CD4-positive, alpha-beta T cell treated with Interleukin-12 subunit alpha and Interleukin-12 subunit beta, for 1 hour (primary cell): ENCODE data around the gene ACLY.
"Not testable (repeated sequence)": the region's sequence is repeated elsewhere in the genome, so short reads cannot be mapped to it uniquely, and the experiment has no call there.

ENCODE experiments used
- DNase-seq: peaks from one replicate; pipeline ENCODE4 v3.0.0-alpha.2; 2020

The ACLY gene

GRCh38 chr17:41939044-41939692 is 20.4 kb upstream of the ACLY start:
- DNase-seq, result no peak

GRCh38 chr17:41937970-41938954 is 19.5 kb upstream of the ACLY start:
- DNase-seq, result no peak

GRCh38 chr17:41935641-41936040 is 16.9 kb upstream of the ACLY start:
- DNase-seq, result no peak

- no peak for DNase-seq
Observed at GRCh38 chr17:41932816-41933389, 14.2 kb upstream of the ACLY start.

GRCh38 chr17:41931715-41932114 is 13.0 kb upstream of the ACLY start:
- DNase-seq, result not testable (repeated sequence)

- not testable (repeated sequence) for DNase-seq
Observed at GRCh38 chr17:41930833-41931156, 12.0 kb upstream of the ACLY start.

GRCh38 chr17:41930009-41930832 is 11.5 kb upstream of the ACLY start, which contains the start of gene ODAD4:
ODAD4 (plus strand) TSS chr17:41930617; CDS start chr17:41930724, 107 bp downstream.
- DNase-seq, result peak; percentile 96

GRCh38 chr17:41928693-41929251 is 10.0 kb upstream of the ACLY start:
- no peak for DNase-seq

GRCh38 chr17:41925991-41926590 is 7.3 kb upstream of the ACLY start:
- no peak for DNase-seq

- DNase-seq, result no peak
Observed at GRCh38 chr17:41920580-41920955, 1.8 kb upstream of the ACLY start.

- no peak for DNase-seq
Observed at GRCh38 chr17:41919840-41920579, 1.3 kb upstream of the ACLY start.

GRCh38 chr17:41919165-41919817 is 540 bp upstream of the ACLY start:
- no peak for DNase-seq

GRCh38 chr17:41917679-41918313 is 955 bp downstream of the ACLY start:
- DNase-seq, result peak; percentile 27

- no peak for DNase-seq
Observed at GRCh38 chr17:41917192-41917591, 1.6 kb downstream of the ACLY start.

GRCh38 chr17:41915566-41915965 is 3.2 kb downstream of the ACLY start:
- no peak for DNase-seq

GRCh38 chr17:41915020-41915419 is 3.7 kb downstream of the ACLY start:
- DNase-seq, result no peak

GRCh38 chr17:41914358-41914766 is 4.4 kb downstream of the ACLY start:
- no peak for DNase-seq

- no peak for DNase-seq
Observed at GRCh38 chr17:41913798-41914197, 5.0 kb downstream of the ACLY start.

GRCh38 chr17:41912925-41913324 is 5.8 kb downstream of the ACLY start:
- no peak for DNase-seq

- DNase-seq, result no peak
Observed at GRCh38 chr17:41910701-41911391, 7.9 kb downstream of the ACLY start.
